ENCODE data around the gene ST8SIA2.
"Not testable (repeated sequence)": the region's sequence is repeated elsewhere in the genome, so short reads cannot be mapped to it uniquely, and the experiment has no call there.

ST8SIA2 gene

DNA sequence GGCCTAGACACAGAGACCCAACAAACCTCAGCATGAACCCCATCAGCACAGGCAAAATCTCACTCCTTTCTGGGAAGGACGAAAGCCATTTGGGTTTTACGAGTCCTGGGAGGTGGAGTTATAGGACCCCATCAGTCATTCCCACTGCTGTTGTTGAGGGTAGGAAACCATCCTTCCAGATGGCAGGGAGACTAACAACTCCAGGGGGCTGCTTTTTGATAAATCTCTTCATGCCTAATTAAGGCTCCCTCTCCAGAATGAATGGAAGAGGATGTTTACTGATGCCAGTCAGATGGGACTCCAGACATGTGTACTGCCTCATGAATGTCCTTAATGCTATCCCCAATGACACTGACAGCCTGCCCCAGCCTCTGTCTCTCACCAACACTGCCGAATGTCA is 75.3 kb downstream of the ST8SIA2 start:
- TF ChIP-seq, protein P1, sequence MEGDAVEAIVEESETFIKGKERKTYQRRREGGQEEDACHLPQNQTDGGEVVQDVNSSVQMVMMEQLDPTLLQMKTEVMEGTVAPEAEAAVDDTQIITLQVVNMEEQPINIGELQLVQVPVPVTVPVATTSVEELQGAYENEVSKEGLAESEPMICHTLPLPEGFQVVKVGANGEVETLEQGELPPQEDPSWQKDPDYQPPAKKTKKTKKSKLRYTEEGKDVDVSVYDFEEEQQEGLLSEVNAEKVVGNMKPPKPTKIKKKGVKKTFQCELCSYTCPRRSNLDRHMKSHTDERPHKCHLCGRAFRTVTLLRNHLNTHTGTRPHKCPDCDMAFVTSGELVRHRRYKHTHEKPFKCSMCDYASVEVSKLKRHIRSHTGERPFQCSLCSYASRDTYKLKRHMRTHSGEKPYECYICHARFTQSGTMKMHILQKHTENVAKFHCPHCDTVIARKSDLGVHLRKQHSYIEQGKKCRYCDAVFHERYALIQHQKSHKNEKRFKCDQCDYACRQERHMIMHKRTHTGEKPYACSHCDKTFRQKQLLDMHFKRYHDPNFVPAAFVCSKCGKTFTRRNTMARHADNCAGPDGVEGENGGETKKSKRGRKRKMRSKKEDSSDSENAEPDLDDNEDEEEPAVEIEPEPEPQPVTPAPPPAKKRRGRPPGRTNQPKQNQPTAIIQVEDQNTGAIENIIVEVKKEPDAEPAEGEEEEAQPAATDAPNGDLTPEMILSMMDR (IDR thresholded peaks at IDR 0.05; ENCODE audit: insufficient read depth, low read length, missing control alignments), result no peak
- ChIA-PET POLR2A (no interaction called here), CTCF (no interaction called here)
- H3K4me3 ChIP-seq (ENCODE audit: low read depth, low read length), result no peak overlapping the region
- no peak for DNase-seq (ENCODE audit: low read depth, low spot score)

DNA sequence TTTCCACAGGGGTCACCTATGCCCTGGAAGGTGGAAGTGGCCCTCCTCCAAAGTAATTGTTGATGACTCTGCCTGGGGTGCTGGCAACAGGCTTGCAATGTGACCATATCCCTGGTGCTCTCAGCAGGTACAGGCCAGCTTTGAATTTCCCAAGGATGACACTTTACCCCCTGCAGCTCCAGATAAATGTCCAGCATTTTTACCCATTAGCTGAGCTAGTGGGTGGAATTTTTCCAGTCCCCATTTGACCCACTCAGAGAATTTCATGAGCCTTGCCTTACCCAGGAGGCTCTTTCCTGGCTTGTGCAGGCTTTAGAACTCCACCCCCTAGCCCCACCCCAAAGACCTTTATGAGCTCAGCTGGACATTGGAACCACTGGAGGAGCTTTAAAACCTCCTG is 77.6 kb downstream of the ST8SIA2 start:
- DNase-seq (ENCODE audit: low read depth, low spot score), result no peak
- POLR2A ChIA-PET, result no interaction called here

DNA sequence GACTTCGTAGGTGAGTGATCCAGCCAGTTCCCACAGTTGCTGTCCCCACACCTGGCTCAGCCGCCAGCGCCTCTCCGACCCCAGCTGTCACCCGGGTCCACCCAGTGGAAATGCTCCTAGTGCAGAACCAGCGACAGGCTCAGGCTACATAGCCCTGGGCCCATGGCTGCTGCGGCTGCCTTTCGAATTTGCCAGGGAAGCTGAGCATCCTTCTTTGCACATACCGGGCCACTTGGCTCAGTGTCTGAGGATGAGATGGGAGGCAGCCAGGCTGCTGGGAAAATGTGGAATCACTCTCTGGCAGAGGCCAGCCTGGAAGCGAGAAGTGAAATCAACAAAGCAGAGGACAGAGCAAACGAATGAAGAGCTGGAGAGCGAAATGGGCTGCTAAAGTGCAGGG is 80.1 kb downstream of the ST8SIA2 start:
- ChIA-PET CTCF (no interaction called here), POLR2A (no interaction called here)
- TF ChIP-seq, protein P1 (IDR thresholded peaks at IDR 0.05; ENCODE audit: insufficient read depth, low read length, missing control alignments), result no peak
- no peak for DNase-seq (ENCODE audit: low read depth, low spot score)
- no peak overlapping the region for H3K4me3 ChIP-seq (ENCODE audit: low read depth, low read length)

More for the DNA sequence above, 77.6 kb downstream of the ST8SIA2 start:
- TF ChIP-seq, protein P1 (IDR thresholded peaks at IDR 0.05; ENCODE audit: insufficient read depth, low read length, missing control alignments), result no peak
- CTCF ChIA-PET, result interaction anchor here (1.2 kb wide), 1 partner anchor 50 kb away, joined by 3 read pairs; no protein-coding TSS in a partner anchor
- no peak overlapping the region for H3K4me3 ChIP-seq (ENCODE audit: low read depth, low read length)

DNA sequence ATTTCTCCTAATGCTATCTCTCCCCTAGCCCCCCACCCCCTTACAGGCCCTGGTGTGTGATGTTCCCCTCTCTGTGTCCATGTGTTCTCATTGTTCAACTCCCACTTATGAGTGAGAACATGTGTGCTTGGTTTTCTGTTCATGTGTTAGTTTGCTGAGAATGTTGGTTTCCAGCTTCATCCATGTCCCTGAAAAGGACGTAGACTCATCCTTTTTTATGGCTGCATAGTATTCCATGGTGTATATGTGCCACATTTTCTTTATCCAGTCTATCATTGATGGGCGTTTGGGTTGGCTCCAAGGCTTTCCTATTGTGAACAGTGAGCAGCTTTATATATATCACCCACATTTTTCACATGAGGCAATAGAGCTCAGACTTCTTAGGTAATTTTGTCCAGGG is 86.0 kb downstream of the ST8SIA2 start:
- CTCF ChIA-PET; POLR2A ChIA-PET; DNase-seq (ENCODE audit: low read depth, low spot score); H3K4me3 ChIP-seq (ENCODE audit: low read depth, low read length): not testable (repeated sequence)

DNA sequence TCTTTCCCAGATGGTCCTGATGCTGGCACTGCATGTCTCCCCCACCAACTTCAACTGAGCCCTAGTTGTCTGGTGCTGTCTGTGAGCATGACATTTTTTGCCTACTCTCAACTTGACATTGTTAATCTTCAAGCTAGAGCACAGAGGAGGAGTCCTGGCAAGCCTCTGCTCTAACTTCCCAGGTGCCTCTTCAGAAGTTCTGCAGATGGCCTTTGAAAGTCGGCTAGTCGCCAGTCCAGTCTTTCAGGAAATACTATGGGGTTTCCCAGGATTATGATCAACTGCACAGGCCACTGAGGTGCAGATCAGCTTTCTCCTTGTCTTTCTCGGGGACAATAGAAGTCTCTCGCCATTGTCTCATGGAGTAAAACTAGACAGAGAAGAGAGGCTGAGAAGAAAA is 86.7 kb downstream of the ST8SIA2 start:
- DNase-seq (ENCODE audit: low read depth, low spot score), result no peak
- ChIA-PET CTCF (no interaction called here), POLR2A (no interaction called here)
- TF ChIP-seq, protein P1 (IDR thresholded peaks at IDR 0.05; ENCODE audit: insufficient read depth, low read length, missing control alignments), result no peak
- H3K4me3 ChIP-seq (ENCODE audit: low read depth, low read length), result no peak overlapping the region

DNA sequence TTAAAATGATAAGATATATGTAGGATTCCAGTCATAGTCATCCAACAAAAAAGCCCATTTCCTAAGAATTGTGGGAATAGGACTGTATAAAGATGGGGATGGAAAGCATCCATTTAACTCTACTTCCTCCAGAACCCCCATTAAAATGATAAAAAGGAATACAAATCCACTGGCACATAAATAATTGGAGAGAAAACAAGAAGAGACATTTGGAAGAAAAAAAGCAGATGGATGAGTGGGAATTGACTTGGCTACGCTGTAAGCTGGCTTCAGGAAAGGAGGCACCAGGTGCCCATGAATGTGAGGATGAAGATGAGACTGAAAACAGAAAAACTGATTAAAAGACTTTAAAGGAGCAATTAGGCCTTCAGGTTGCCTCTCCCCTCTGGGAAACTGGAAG is 91.8 kb downstream of the ST8SIA2 start:
- DNase-seq (ENCODE audit: low read depth, low spot score), result no peak
- POLR2A ChIA-PET, result no interaction called here
- TF ChIP-seq, protein P1 (IDR thresholded peaks at IDR 0.05; ENCODE audit: insufficient read depth, low read length, missing control alignments), result no peak
- H3K4me3 ChIP-seq (ENCODE audit: low read depth, low read length), result no peak overlapping the region
- CTCF ChIA-PET, result no interaction called here

DNA sequence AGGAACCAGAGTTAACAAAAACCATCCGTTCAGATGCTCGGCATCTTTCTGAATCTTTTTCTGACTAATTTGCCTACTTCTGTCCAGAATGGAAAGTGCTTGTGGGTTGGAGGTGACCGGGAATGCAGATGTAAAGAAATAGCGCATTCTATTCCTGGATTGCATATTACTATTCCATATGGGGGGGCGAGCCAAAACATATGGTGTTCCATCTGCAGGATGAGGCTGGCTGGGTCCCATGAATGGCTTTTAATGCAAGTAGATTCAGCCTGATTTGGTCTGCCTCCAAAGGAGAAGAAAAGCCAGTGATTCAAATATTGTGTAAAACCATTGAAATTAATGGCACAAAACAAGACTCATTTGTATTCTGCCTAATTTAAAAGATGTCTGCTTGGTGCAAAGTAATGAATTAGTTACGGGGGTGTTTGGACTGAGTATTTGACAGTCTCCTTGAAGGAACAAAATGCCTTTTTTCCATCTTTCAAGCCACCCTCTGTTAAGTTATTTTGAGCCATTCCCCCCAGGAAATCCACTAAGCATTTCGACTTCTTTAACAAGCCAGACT is 99.0 kb downstream of the ST8SIA2 start:
- CTCF ChIA-PET, result no interaction called here
- H3K4me3 ChIP-seq (ENCODE audit: low read depth, low read length), result no peak overlapping the region
- TF ChIP-seq, protein P1 (IDR thresholded peaks at IDR 0.05; ENCODE audit: insufficient read depth, low read length, missing control alignments), result no peak
- POLR2A ChIA-PET, result no interaction called here
- no peak for DNase-seq (ENCODE audit: low read depth, low spot score)

Data from AG04449 (cell line).